ENCODE data around the gene SDK2.

SDK2 gene

GRCh38 chr17:73653810-73654209 is 9.6 kb upstream of the SDK2 start:
- no peak for TF ChIP-seq CTCF (conservative IDR thresholded peaks at IDR 0.05; ENCODE audit: low read depth, low read length)
- DNase-seq (ENCODE audit: low read depth) = no peak
- H3K4me3 ChIP-seq (ENCODE audit: low read length) = no peak overlapping the region

GRCh38 chr17:73652886-73653480 is 8.7 kb upstream of the SDK2 start:
- TF ChIP-seq CTCF (conservative IDR thresholded peaks at IDR 0.05; ENCODE audit: low read depth, low read length) = no peak
- DNase-seq (ENCODE audit: low read depth) = no peak
- no peak overlapping the region for H3K4me3 ChIP-seq (ENCODE audit: low read length)

- DNase-seq (ENCODE audit: low read depth) = no peak
- H3K4me3 ChIP-seq (ENCODE audit: low read length) = no peak overlapping the region
- no peak for TF ChIP-seq CTCF (conservative IDR thresholded peaks at IDR 0.05; ENCODE audit: low read depth, low read length)
Observed at GRCh38 chr17:73650617-73651200, 6.5 kb upstream of the SDK2 start.

GRCh38 chr17:73650140-73650539 is 5.9 kb upstream of the SDK2 start:
- TF ChIP-seq CTCF (conservative IDR thresholded peaks at IDR 0.05; ENCODE audit: low read depth, low read length) = peak; percentile 21
- DNase-seq (ENCODE audit: low read depth) = no peak
- H3K4me3 ChIP-seq (ENCODE audit: low read length) = no peak overlapping the region

GRCh38 chr17:73648974-73649373 is 4.7 kb upstream of the SDK2 start:
- no peak overlapping the region for H3K4me3 ChIP-seq (ENCODE audit: low read length)
- DNase-seq (ENCODE audit: low read depth) = no peak
- TF ChIP-seq CTCF (conservative IDR thresholded peaks at IDR 0.05; ENCODE audit: low read depth, low read length) = no peak

GRCh38 chr17:73648543-73648820 is 4.2 kb upstream of the SDK2 start:
- no peak for TF ChIP-seq CTCF (conservative IDR thresholded peaks at IDR 0.05; ENCODE audit: low read depth, low read length)
- no peak overlapping the region for H3K4me3 ChIP-seq (ENCODE audit: low read length)
- no peak for DNase-seq (ENCODE audit: low read depth)

GRCh38 chr17:73647772-73648542 is 3.7 kb upstream of the SDK2 start:
- no peak for TF ChIP-seq CTCF (conservative IDR thresholded peaks at IDR 0.05; ENCODE audit: low read depth, low read length)
- no peak for DNase-seq (ENCODE audit: low read depth)

More at GRCh38 chr17:73647772-73648542, 3.7 kb upstream of the SDK2 start:
- H3K4me3 ChIP-seq (ENCODE audit: low read length) = no peak overlapping the region
